GM18511 (cell line): ENCODE data around the gene KAT8.
A peak's percentile ranks its signal among the peaks of the same experiment; 100 is the strongest.

Experiments
- ATAC-seq: cut with Tn5 transposase; IDR thresholded peaks from one replicate; pipeline ENCODE4 v1.9.1; 2021; ENCODE audit warnings: mild to moderate bottlenecking, moderate library complexity; ENCODE audit not compliant: unreplicated experiment

Gene KAT8

GRCh38 chr16:31106509-31107464 is 10.7 kb upstream of the KAT8 start:
- ATAC-seq, result no peak

- peak; percentile 73 for ATAC-seq
Measured at GRCh38 chr16:31107465-31107867, 10.0 kb upstream of the KAT8 start.

GRCh38 chr16:31108035-31108793 is 9.2 kb upstream of the KAT8 start, which contains the start of gene BCKDK:
Gene BCKDK (plus strand): TSS chr16:31108386. CDS start chr16:31109224, 838 bp downstream.
- ATAC-seq, result peak; percentile 87

GRCh38 chr16:31108794-31109558 is 8.5 kb upstream of the KAT8 start:
- ATAC-seq, result no peak

DNA sequence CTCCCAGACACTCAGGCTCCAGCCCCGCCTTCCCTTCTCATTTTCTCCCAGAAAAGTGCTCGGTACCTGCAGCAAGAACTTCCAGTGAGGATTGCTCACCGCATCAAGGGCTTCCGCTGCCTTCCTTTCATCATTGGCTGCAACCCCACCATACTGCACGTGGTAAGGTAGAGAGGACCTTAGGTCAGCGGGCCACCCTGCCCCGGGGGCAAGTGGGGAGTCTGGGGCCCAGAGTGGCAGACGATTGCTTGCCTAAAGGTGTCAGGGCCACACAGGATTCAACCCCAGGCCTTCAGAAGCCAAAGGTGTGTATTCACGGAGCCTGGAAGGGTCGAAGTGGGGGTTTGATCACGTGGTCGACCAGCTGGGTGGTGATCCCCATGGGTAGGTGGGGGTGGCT is 7.8 kb upstream of the KAT8 start:
- ATAC-seq, result no peak

DNA sequence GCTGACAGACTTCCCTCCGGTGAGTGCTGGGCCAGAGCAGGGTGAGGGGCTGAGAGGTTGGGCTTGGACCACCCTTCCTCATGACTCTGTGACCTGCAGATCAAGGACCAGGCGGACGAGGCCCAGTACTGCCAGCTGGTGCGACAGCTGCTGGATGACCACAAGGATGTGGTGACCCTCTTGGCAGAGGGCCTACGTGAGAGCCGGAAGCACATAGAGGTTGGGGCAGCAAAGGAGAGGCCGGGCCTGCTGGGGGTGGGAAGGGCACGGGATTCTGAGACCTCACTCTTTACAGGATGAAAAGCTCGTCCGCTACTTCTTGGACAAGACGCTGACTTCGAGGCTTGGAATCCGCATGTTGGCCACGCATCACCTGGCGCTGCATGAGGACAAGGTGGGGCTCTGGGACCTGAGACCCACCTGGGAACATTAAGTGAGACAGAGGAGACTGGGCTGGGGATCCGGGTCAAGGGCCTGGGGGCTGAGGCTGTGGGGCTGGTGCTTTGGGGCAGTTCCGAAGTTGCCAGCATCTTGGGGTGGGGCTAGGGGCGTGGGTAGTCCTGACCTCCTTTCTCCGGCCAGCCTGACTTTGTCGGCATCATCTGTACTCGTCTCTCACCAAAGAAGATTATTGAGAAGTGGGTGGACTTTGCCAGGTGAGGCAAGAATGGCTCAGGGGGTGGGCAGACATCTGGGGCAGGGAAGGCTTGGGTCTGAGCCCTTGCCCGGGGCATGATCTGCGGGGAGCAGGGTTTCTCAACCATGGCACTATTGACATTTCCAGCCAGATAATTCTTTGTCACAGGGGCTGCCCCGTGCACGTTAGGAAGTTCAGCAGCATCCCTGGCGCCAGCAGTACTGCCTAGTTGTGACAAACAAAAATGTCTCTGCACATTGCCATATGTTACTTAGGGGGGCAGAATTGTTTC is 7.1 kb upstream of the KAT8 start:
- no peak for ATAC-seq

- no peak for ATAC-seq
Measured at GRCh38 chr16:31111881-31112466, 5.5 kb upstream of the KAT8 start.

GRCh38 chr16:31112711-31113110 is 4.8 kb upstream of the KAT8 start:
- no peak for ATAC-seq

DNA sequence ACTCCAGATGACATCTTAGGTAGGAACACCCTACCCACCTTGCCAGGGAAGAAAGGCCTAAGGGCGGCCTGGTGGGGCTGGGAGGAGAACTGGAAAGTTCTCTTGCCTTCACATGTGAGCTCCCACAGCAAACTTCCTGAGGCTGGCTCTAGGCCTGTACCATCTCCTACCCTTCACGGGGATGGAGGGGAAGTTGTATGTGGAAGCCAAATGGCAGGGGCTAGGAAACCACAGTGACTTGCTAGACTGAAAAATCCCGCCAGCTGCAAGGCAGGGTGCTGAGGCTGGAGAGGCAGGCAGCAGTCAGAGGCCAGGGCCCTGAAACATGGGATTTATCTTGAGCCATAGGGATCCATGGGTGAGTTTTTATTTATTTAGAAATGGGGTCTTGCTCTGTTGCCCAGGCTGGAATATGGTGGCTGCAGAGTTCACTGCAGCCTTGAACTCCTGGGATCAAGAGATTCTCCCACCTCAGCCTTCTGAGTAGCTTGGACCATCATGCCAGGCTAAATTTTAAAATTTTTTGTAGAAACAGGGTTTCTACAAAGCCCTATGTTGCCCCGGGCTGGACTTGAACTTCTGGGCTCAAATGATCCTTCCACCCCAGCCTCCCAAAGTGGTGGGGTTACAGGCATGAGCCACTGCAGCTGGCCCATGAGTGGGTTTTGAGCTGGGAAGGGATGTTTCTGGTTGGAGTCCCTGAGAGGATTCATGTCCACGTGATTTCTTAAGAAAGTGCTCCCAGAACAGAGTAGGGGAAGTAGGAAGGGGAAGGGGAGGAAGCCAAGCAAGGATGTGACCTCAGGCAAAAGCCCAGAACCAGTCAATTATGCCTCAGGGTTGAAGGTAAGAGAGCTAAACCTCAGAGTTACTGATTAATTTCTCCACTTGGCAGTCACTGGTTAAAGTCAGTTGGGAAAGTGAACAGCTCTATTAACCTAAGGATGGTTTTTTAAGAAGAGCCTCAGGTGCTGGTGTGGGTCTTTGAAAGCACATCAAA is 4.0 kb upstream of the KAT8 start:
- ATAC-seq, result no peak

DNA sequence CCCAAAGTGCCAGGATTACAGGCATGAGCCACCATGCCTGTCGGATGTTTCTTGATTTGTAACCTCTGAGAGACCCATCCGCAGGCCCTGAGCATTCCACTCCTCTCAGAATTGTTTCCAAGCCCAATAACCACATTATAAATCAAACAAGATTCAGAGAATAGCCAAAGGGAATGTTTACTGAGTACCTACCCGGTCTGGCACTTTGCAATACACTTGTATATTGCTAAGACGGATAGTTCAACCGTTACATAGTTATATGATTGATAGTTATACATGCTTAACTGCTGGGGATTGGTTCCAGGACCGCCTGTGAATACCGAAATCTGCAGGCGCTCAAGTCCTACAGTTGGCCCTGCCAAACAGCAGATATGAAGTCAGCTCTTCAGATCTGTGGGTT is 3.0 kb upstream of the KAT8 start:
- no peak for ATAC-seq

GRCh38 chr16:31118223-31119155 is 1.0 kb downstream of the KAT8 start:
- ATAC-seq, result no peak

DNA sequence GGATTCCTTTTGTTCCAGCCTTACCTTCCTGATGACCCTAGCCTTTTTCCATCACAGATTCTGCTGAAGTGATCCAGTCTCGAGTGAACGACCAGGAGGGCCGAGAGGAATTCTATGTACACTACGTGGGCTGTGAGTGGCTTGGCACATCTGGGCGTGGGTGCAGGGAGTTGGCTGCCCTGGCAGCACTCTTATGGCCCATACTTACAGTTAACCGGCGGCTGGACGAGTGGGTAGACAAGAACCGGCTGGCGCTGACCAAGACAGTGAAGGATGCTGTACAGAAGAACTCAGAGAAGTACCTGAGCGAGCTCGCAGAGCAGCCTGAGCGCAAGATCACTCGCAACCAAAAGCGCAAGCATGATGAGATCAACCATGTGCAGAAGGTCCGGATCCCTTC is 2.7 kb downstream of the KAT8 start:
- ATAC-seq, result no peak

DNA sequence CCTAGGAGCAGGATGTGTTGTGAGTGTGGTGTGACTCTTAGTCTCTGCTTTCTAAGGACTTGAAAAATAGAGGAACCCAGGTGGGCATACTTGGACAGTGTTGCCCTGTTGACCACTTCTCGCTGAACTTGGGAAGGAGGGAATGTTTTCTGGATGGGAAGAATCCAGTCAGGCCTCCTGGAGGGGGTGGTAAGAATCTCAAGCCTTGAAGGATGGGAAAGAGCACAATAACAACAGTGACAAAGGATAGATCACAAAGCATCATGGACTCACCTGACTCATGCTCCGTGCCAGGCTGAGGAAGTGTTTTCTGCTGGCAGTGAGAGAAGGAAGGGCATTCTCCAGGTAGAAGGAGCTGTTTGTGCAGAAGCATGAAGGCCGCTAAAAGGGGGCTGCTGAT is 8.4 kb downstream of the KAT8 start:
- ATAC-seq, result no peak

DNA sequence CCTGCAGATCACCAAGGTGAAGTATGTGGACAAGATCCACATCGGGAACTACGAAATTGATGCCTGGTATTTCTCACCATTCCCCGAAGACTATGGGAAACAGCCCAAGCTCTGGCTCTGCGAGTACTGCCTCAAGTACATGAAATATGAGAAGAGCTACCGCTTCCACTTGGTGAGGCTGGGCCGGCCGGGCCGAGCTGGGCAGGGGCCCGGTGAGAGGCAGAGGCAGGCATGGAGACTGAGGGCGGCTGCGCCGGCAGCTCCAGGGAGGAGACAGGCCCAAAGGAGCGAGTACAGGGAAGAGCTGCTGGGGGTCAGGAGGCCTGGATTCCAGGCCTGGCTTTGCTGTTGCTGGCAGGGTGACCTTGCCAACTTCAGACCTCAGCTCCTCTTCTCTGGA is 9.7 kb downstream of the KAT8 start:
- ATAC-seq, result no peak

- ATAC-seq, result no peak
Measured at GRCh38 chr16:31128711-31129567, 11.5 kb downstream of the KAT8 start.

GRCh38 chr16:31129568-31130335 is 12.3 kb downstream of the KAT8 start:
- no peak for ATAC-seq
